HEK293 (cell line): Measurements from ENCODE around the gene SLC9A9.

Experiments
- CTCF ChIA-PET: fragments of 350-600 bp; formaldehyde crosslinking; extraction: SDS; loops from one replicate; lab custom pipeline; 2021; ENCODE audit warnings: antibody characterized with exemption; lab: Yijun Ruan, JAX
- POLR2A ChIA-PET: fragments of 300-600 bp; formaldehyde crosslinking; extraction: SDS; loops from one replicate; lab custom pipeline; 2020; ENCODE audit warnings: antibody characterized with exemption, inconsistent platforms; lab: Yijun Ruan, JAX
- H3K27ac ChIP-seq: fragments of 200-500 bp; sonication (Bioruptor generic); 2 replicates; pipeline ENCODE4 v1.5.1; 2014; ENCODE audit warnings: low read depth, low read length, control low read depth, inconsistent platforms; ENCODE audit errors: extremely low read depth
- H3K36me3 ChIP-seq, 2 experiments: fragments of 200-500 bp in 1 of 2; sonication (Bioruptor generic) in 1 of 2; 1 replicate in 1 of 2; 2 replicates in 1 of 2; pipeline ENCODE4 v1.5.1; 2014 to 2017; ENCODE audit warnings: inconsistent platforms in 2 of 2, low read length in 2 of 2; ENCODE audit not compliant: control insufficient read depth in 2 of 2, insufficient read depth in 1 of 2
- H3K4me1 ChIP-seq: fragments of 200-500 bp; sonication (Bioruptor generic); 2 replicates; pipeline ENCODE4 v1.5.1; 2014; ENCODE audit warnings: mild to moderate bottlenecking, low read length, inconsistent platforms; ENCODE audit not compliant: control insufficient read depth, insufficient read depth
- H3K4me3 ChIP-seq: 2 replicates; pipeline ENCODE4 v1.5.1; 2011; ENCODE audit warnings: low read depth, mild to moderate bottlenecking, control low read depth, low read length, moderate library complexity
- H3K9me3 ChIP-seq: fragments of 200-500 bp; sonication (Bioruptor generic); 2 replicates; pipeline ENCODE4 v1.5.1; 2014; ENCODE audit warnings: low read depth, low read length, inconsistent platforms; ENCODE audit not compliant: control insufficient read depth, insufficient read depth
- HIC1 ChIP-seq: fragments of 450-650 bp; formaldehyde crosslinking; IDR thresholded peaks from 2 replicates; pipeline ENCODE4 v1.5.1; 2016; ENCODE audit warnings: missing biosample characterization, missing genetic modification characterization
- KLF7 ChIP-seq: fragments of 450-650 bp; formaldehyde crosslinking; IDR thresholded peaks from 2 replicates; pipeline ENCODE4 v1.5.1; 2016; ENCODE audit warnings: missing biosample characterization, missing genetic modification characterization, borderline replicate concordance
- MEIS1 ChIP-seq: sonication (generic); formaldehyde crosslinking; IDR thresholded peaks from 2 replicates; pipeline ENCODE4 v1.8.1; 2022; ENCODE audit warnings: missing genetic modification reagents, mild to moderate bottlenecking, borderline replicate concordance
- PRDM1 ChIP-seq: fragments of 450-650 bp; formaldehyde crosslinking; IDR thresholded peaks from 2 replicates; pipeline ENCODE4; 2016; ENCODE audit warnings: missing biosample characterization, missing genetic modification characterization
- SALL2 ChIP-seq: fragments of 450-650 bp; formaldehyde crosslinking; IDR thresholded peaks from 2 replicates; pipeline ENCODE4 v1.5.0; 2017; ENCODE audit warnings: missing biosample characterization, mild to moderate bottlenecking, missing genetic modification characterization, borderline replicate concordance
- ZBTB6 ChIP-seq: fragments of 450-650 bp; formaldehyde crosslinking; IDR thresholded peaks from 2 replicates; pipeline ENCODE4 v1.5.1; 2017; ENCODE audit warnings: missing biosample characterization, missing genetic modification characterization
- ZFP3 ChIP-seq: fragments of 450-650 bp; formaldehyde crosslinking; IDR thresholded peaks from 2 replicates; pipeline ENCODE4 v1.5.1; 2016; ENCODE audit warnings: low read depth, missing biosample characterization, missing genetic modification characterization
- ZFP41 ChIP-seq: fragments of 450-650 bp; formaldehyde crosslinking; IDR thresholded peaks from 2 replicates; pipeline ENCODE4 v1.5.1; 2016; ENCODE audit warnings: missing biosample characterization, missing genetic modification characterization, borderline replicate concordance
- ZNF10 ChIP-seq: fragments of 450-650 bp; formaldehyde crosslinking; IDR thresholded peaks from 2 replicates; pipeline ENCODE4 v1.5.1; 2017; ENCODE audit warnings: missing biosample characterization, missing genetic modification characterization
- ZNF2 ChIP-seq: fragments of 450-650 bp; formaldehyde crosslinking; IDR thresholded peaks from 2 replicates; pipeline ENCODE4 v1.5.1; 2016; ENCODE audit warnings: missing biosample characterization, missing genetic modification characterization
- ZNF211 ChIP-seq: fragments of 450-650 bp; formaldehyde crosslinking; IDR thresholded peaks from 2 replicates; pipeline ENCODE4 v1.5.1; 2016; ENCODE audit warnings: low read depth, missing biosample characterization, missing genetic modification characterization
- ZNF239 ChIP-seq: fragments of 450-650 bp; formaldehyde crosslinking; IDR thresholded peaks from 2 replicates; pipeline ENCODE4 v1.5.1; 2016; ENCODE audit warnings: missing biosample characterization, missing genetic modification characterization
- ZNF274 ChIP-seq, 2 experiments: fragments of 200-500 bp in 1 of 2; fragments of 450-650 bp in 1 of 2; sonication (Bioruptor generic) in 1 of 2; formaldehyde crosslinking in 1 of 2; IDR thresholded peaks; 2 replicates each; pipeline versions ENCODE4 v1.5.1 to v1.6.1; 2014 to 2016; ENCODE audit warnings: borderline replicate concordance in 1 of 2, inconsistent platforms in 1 of 2, low read length in 1 of 2, missing biosample characterization in 1 of 2, missing genetic modification characterization in 1 of 2
- ZNF302 ChIP-seq: fragments of 450-650 bp; formaldehyde crosslinking; IDR thresholded peaks from 2 replicates; pipeline ENCODE4 v1.5.1; 2016; ENCODE audit warnings: missing biosample characterization, missing genetic modification characterization, low read depth
- ZNF366 ChIP-seq: fragments of 450-650 bp; formaldehyde crosslinking; conservative IDR thresholded peaks from 2 replicates; pipeline ENCODE4 v1.5.1; 2016; ENCODE audit warnings: missing biosample characterization, missing genetic modification characterization
- ZNF423 ChIP-seq: fragments of 450-650 bp; formaldehyde crosslinking; IDR thresholded peaks from 2 replicates; pipeline ENCODE4 v1.5.1; 2016; ENCODE audit warnings: missing biosample characterization, missing genetic modification characterization
- ZNF426 ChIP-seq: fragments of 450-650 bp; formaldehyde crosslinking; IDR thresholded peaks from 2 replicates; pipeline ENCODE4 v1.5.1; 2017; ENCODE audit warnings: missing biosample characterization, missing genetic modification characterization, mild to moderate bottlenecking, inconsistent platforms, moderate library complexity
- ZNF549 ChIP-seq: fragments of 450-650 bp; IDR thresholded peaks from 2 replicates; pipeline ENCODE4 v1.5.1; 2018; ENCODE audit warnings: missing biosample characterization, missing genetic modification characterization, mild to moderate bottlenecking, inconsistent platforms, moderate library complexity
- ZNF560 ChIP-seq: fragments of 450-650 bp; formaldehyde crosslinking; IDR thresholded peaks from 2 replicates; pipeline ENCODE4 v1.5.1; 2017; ENCODE audit warnings: missing biosample characterization, missing genetic modification characterization, borderline replicate concordance
- ZNF585B ChIP-seq: fragments of 450-650 bp; formaldehyde crosslinking; IDR thresholded peaks from 2 replicates; pipeline ENCODE4 v1.5.1; 2016; ENCODE audit warnings: missing biosample characterization, missing genetic modification characterization
- ZNF654 ChIP-seq: fragments of 450-650 bp; formaldehyde crosslinking; IDR thresholded peaks from 2 replicates; pipeline ENCODE4 v1.5.1; 2016; ENCODE audit warnings: low read depth, missing biosample characterization, missing genetic modification characterization
- ZNF664 ChIP-seq: fragments of 450-650 bp; formaldehyde crosslinking; IDR thresholded peaks from 2 replicates; pipeline ENCODE4 v1.5.1; 2016; ENCODE audit warnings: missing biosample characterization, missing genetic modification characterization
- ZNF76 ChIP-seq: fragments of 450-650 bp; formaldehyde crosslinking; IDR thresholded peaks from 2 replicates; pipeline ENCODE4; 2016; ENCODE audit warnings: low read depth, missing biosample characterization, missing genetic modification characterization, borderline replicate concordance
- ZNF791 ChIP-seq: fragments of 450-650 bp; formaldehyde crosslinking; IDR thresholded peaks from 2 replicates; pipeline ENCODE4 v1.5.1; 2016; ENCODE audit warnings: missing biosample characterization, missing genetic modification characterization

SLC9A9 gene

GRCh38 chr3:143764840-143765239 is 83.4 kb downstream of the SLC9A9 start:
- no peaks in the 10 kb centered on the region for H3K36me3 ChIP-seq
- H3K4me3 ChIP-seq: no peak overlapping the region
- TF ChIP-seq ZNF366 (peak; percentile 78), ZNF560 (tag by site-specific recombination) (no peak)
- H3K27ac ChIP-seq: no peak overlapping the region
- ChIA-PET POLR2A (no interaction called here), CTCF (no interaction called here)
- H3K9me3 ChIP-seq: no peaks in the 10 kb centered on the region
- no peaks in the 10 kb centered on the region for H3K4me1 ChIP-seq

GRCh38 chr3:143763564-143764162 is 84.6 kb downstream of the SLC9A9 start:
- H3K36me3 ChIP-seq: no peaks in the 10 kb centered on the region
- CTCF ChIA-PET: interaction anchor here (0.6 kb wide), 3 partner anchors 23 to 333 kb away, joined by 3 to 4 read pairs (median 4); no protein-coding TSS in a partner anchor
- no peak for TF ChIP-seq ZNF239 (tag by site-specific recombination)
- TF ChIP-seq ZNF654 (tag by site-specific recombination): peak; percentile 47
- H3K4me1 ChIP-seq: no peaks in the 10 kb centered on the region
- H3K4me3 ChIP-seq: no peak overlapping the region
- H3K9me3 ChIP-seq: no peaks in the 10 kb centered on the region
- POLR2A ChIA-PET: no interaction called here
- no peak overlapping the region for H3K27ac ChIP-seq

- H3K9me3 ChIP-seq: no peaks in the 10 kb centered on the region
- POLR2A ChIA-PET: no interaction called here
- no peak for TF ChIP-seq ZNF585B
- TF ChIP-seq ZNF549: no peak
- TF ChIP-seq ZNF10 (tag by site-specific recombination): no peak
- no peak for TF ChIP-seq ZNF791 (tag by site-specific recombination)
- TF ChIP-seq SALL2 (tag by site-specific recombination): no peak
- TF ChIP-seq ZNF423 (tag by site-specific recombination): no peak
- TF ChIP-seq KLF7 (tag by site-specific recombination): no peak
- no peak for TF ChIP-seq ZNF274 (IDR thresholded peaks at IDR 0.05; ENCODE audit: low read length)
- no peak for TF ChIP-seq ZNF274 (tag by site-specific recombination; IDR thresholded peaks at IDR 0.05; ENCODE audit: borderline replicate concordance)
- no peak for TF ChIP-seq ZNF2 (tag by site-specific recombination)
- TF ChIP-seq PRDM1 (tag by site-specific recombination): no peak
- TF ChIP-seq ZNF426 (tag by site-specific recombination): no peak
- TF ChIP-seq ZNF76: no peak
- no peak for TF ChIP-seq ZNF239 (tag by site-specific recombination)
- no peak for TF ChIP-seq ZBTB6 (tag by site-specific recombination)
- no peak for TF ChIP-seq ZFP41 (tag by site-specific recombination)
Measured at GRCh38 chr3:143757691-143758090, 90.6 kb downstream of the SLC9A9 start.

GRCh38 chr3:143755978-143756377 is 92.3 kb downstream of the SLC9A9 start:
- no peak overlapping the region for H3K4me3 ChIP-seq
- H3K27ac ChIP-seq: no peak overlapping the region
- H3K4me1 ChIP-seq: no peaks in the 10 kb centered on the region
- H3K36me3 ChIP-seq: no peaks in the 10 kb centered on the region
- no peaks in the 10 kb centered on the region for H3K9me3 ChIP-seq
- ChIA-PET CTCF (no interaction called here), POLR2A (no interaction called here)
- TF ChIP-seq HIC1 (tag by site-specific recombination) (no peak), ZFP41 (tag by site-specific recombination) (no peak), MEIS1 (CRISPR knock-in tag) (no peak), ZFP3 (tag by site-specific recombination) (no peak), ZNF211 (no peak), ZNF664 (no peak), ZNF302 (tag by site-specific recombination) (no peak)

More at GRCh38 chr3:143757691-143758090, 90.6 kb downstream of the SLC9A9 start:
- Histone ChIP-seq H3K36me3 (no peaks in the 10 kb centered on the region), H3K4me3 (no peak overlapping the region), H3K27ac (no peak overlapping the region), H3K4me1 (no peaks in the 10 kb centered on the region)
- CTCF ChIA-PET: interaction anchor here (0.7 kb wide), 1 partner anchor 1331 kb away, joined by 3 read pairs; no protein-coding TSS in a partner anchor
